SK-N-SH treated with all-trans-retinoic acid at 6 μM for 48 hours (cell line): ENCODE data around the gene SGMS2.
"Not testable (repeated sequence)": the region's sequence is repeated elsewhere in the genome, so short reads cannot be mapped to it uniquely, and the experiment has no call there.

Source experiments
- ATAC-seq: fragments of 200-7000 bp; cut with Tn5 transposase; 3 replicates; pipeline ENCODE4 v1.9.1; 2020; ENCODE audit warnings: mild to moderate bottlenecking, moderate library complexity
- ARNTL ChIP-seq: fragments of 450-650 bp; formaldehyde crosslinking; IDR thresholded peaks from 2 replicates; pipeline ENCODE4 v1.5.0; 2020; ENCODE audit warnings: low read depth, mild to moderate bottlenecking, moderate library complexity, borderline replicate concordance
- BACH2 ChIP-seq: fragments of 250-450 bp; sonication (Bioruptor Pico); IDR thresholded peaks from 2 replicates; pipeline ENCODE4 v1.9.0; 2021; ENCODE audit warnings: mild to moderate bottlenecking, borderline replicate concordance
- CSDC2 ChIP-seq: fragments of 250-450 bp; sonication (Bioruptor Pico); IDR thresholded peaks from 2 replicates; pipeline ENCODE4 v1.5.0; 2020; ENCODE audit warnings: mild to moderate bottlenecking, moderate library complexity
- ESRRG ChIP-seq: fragments of 250-450 bp; sonication (Bioruptor Pico); IDR thresholded peaks from 2 replicates; pipeline ENCODE4 v1.6.1; 2021; ENCODE audit warnings: mild to moderate bottlenecking
- GLIS3 ChIP-seq: fragments of 250-450 bp; sonication (Bioruptor Pico); IDR thresholded peaks from 2 replicates; pipeline ENCODE4 v1.5.0; 2020; ENCODE audit warnings: mild to moderate bottlenecking, moderate library complexity
- OSR1 ChIP-seq: fragments of 250-450 bp; sonication (Bioruptor Pico); IDR thresholded peaks from 2 replicates; pipeline ENCODE4 v1.8.0; 2022; ENCODE audit warnings: moderate library complexity, mild to moderate bottlenecking, inconsistent platforms
- PPARA ChIP-seq: fragments of 250-450 bp; sonication (Bioruptor Pico); IDR thresholded peaks from 2 replicates; pipeline ENCODE4 v1.5.0; 2020; ENCODE audit warnings: mild to moderate bottlenecking, borderline replicate concordance
- RARB ChIP-seq: fragments of 250-450 bp; sonication (Bioruptor Pico); IDR thresholded peaks from 2 replicates; pipeline ENCODE4 v1.8.0; 2021; ENCODE audit warnings: mild to moderate bottlenecking, moderate library complexity
- SNAI2 ChIP-seq: fragments of 250-450 bp; sonication (Bioruptor Pico); IDR thresholded peaks from 2 replicates; pipeline ENCODE4 v1.5.0; 2020; ENCODE audit warnings: mild to moderate bottlenecking, moderate library complexity
- TCF4 ChIP-seq: fragments of 250-450 bp; sonication (Bioruptor Pico); IDR thresholded peaks from 2 replicates; pipeline ENCODE4 v1.8.0; 2021; ENCODE audit warnings: mild to moderate bottlenecking, moderate library complexity, borderline replicate concordance
- TOX ChIP-seq: fragments of 250-450 bp; sonication (Bioruptor Pico); IDR thresholded peaks from 2 replicates; pipeline ENCODE4 v1.8.0; 2021; ENCODE audit warnings: mild to moderate bottlenecking, moderate library complexity, borderline replicate concordance
- ZC3H10 ChIP-seq: fragments of 250-450 bp; sonication (Bioruptor Pico); IDR thresholded peaks from 2 replicates; pipeline ENCODE4 v1.5.1; 2021; ENCODE audit warnings: mild to moderate bottlenecking, moderate library complexity
- ZFP3 ChIP-seq: fragments of 250-450 bp; sonication (Bioruptor Pico); IDR thresholded peaks from 2 replicates; pipeline ENCODE4 v1.5.0; 2020; ENCODE audit warnings: mild to moderate bottlenecking, moderate library complexity
- ZFP30 ChIP-seq: fragments of 450-650 bp; formaldehyde crosslinking; IDR thresholded peaks from 2 replicates; pipeline ENCODE4 v1.5.0; 2022; ENCODE audit warnings: mild to moderate bottlenecking, moderate library complexity
- ZNF565 ChIP-seq: fragments of 450-650 bp; formaldehyde crosslinking; conservative IDR thresholded peaks from 2 replicates; pipeline ENCODE4 v1.5.0; 2020; ENCODE audit warnings: low read depth, mild to moderate bottlenecking, moderate library complexity
- ZNF70 ChIP-seq: fragments of 450-650 bp; formaldehyde crosslinking; IDR thresholded peaks from 2 replicates; pipeline ENCODE4 v1.5.0; 2020; ENCODE audit warnings: mild to moderate bottlenecking, moderate library complexity
- ZNF8 ChIP-seq: fragments of 450-650 bp; formaldehyde crosslinking; IDR thresholded peaks from 2 replicates; pipeline ENCODE4 v1.5.0; 2020; ENCODE audit warnings: mild to moderate bottlenecking, moderate library complexity
- TF ChIP-seq, protein P1 (sequence below): fragments of 250-450 bp; sonication (Bioruptor Pico); IDR thresholded peaks from 2 replicates; pipeline ENCODE4 v1.5.1; 2020; ENCODE audit warnings: low read depth, mild to moderate bottlenecking, moderate library complexity
- TF ChIP-seq, protein P2 (sequence below): fragments of 250-450 bp; sonication (Bioruptor Pico); IDR thresholded peaks from 2 replicates; pipeline ENCODE4 v1.8.0; 2021; ENCODE audit warnings: low read depth, mild to moderate bottlenecking, moderate library complexity, borderline replicate concordance
- TF ChIP-seq, protein P3 (sequence below): fragments of 250-450 bp; sonication (Bioruptor Pico); IDR thresholded peaks from 2 replicates; pipeline ENCODE4 v1.5.0; 2020; ENCODE audit warnings: mild to moderate bottlenecking, moderate library complexity

The SGMS2 gene

DNA sequence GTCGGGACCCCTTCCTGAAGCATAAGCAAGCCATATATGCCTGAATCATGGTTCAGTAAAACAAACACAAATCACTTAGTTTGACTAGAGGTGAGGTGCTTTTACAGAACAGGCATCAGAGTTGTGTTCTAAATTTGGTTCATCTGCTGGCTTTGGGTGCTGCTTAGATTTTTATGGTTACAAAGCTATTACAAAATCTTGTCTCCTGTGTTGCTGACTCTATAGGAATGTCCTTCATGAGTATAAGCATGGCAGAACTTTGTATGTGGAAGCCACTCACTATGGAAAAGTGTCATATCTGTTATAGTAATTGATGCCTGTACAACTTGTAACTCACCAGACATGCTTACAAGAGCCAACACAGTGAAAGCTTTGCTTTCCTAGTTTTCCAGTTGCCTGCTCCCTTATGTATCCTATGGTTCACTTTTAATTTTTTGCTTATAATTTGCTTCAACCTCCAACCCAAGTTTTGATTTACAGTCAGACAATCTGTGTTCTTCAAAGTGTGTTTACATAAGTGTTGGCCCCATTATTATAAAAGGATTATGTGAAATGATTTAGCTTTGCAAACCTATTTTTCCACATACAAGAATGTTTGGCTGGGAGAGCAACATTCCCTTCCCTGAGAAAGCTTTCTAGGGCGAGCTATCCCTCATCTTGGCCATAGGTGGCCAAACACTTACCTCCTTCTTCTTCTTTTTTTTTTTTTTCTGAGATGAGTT lies 76.6 kb downstream of the SGMS2 start:
- ATAC-seq, result no peak
- no peak for TF ChIP-seq ZNF565 (CRISPR knock-in tag)
- no peak for TF ChIP-seq TCF4 (CRISPR knock-in tag)
- TF ChIP-seq, protein P1, sequence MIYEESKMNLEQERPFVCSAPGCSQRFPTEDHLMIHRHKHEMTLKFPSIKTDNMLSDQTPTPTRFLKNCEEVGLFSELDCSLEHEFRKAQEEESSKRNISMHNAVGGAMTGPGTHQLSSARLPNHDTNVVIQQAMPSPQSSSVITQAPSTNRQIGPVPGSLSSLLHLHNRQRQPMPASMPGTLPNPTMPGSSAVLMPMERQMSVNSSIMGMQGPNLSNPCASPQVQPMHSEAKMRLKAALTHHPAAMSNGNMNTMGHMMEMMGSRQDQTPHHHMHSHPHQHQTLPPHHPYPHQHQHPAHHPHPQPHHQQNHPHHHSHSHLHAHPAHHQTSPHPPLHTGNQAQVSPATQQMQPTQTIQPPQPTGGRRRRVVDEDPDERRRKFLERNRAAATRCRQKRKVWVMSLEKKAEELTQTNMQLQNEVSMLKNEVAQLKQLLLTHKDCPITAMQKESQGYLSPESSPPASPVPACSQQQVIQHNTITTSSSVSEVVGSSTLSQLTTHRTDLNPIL, result no peak
- TF ChIP-seq, protein P2, sequence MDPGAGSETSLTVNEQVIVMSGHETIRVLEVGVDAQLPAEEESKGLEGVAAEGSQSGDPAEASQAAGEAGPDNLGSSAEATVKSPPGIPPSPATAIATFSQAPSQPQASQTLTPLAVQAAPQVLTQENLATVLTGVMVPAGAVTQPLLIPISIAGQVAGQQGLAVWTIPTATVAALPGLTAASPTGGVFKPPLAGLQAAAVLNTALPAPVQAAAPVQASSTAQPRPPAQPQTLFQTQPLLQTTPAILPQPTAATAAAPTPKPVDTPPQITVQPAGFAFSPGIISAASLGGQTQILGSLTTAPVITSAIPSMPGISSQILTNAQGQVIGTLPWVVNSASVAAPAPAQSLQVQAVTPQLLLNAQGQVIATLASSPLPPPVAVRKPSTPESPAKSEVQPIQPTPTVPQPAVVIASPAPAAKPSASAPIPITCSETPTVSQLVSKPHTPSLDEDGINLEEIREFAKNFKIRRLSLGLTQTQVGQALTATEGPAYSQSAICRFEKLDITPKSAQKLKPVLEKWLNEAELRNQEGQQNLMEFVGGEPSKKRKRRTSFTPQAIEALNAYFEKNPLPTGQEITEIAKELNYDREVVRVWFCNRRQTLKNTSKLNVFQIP (CRISPR knock-in tag), result no peak
- TF ChIP-seq ARNTL, result no peak
- no peak for TF ChIP-seq PPARA (CRISPR knock-in tag)
- TF ChIP-seq ZC3H10 (CRISPR knock-in tag), result no peak
- TF ChIP-seq TOX (CRISPR knock-in tag), result no peak
- no peak for TF ChIP-seq CSDC2
- TF ChIP-seq ZNF8 (CRISPR knock-in tag), result no peak
- no peak for TF ChIP-seq OSR1 (CRISPR knock-in tag)

DNA sequence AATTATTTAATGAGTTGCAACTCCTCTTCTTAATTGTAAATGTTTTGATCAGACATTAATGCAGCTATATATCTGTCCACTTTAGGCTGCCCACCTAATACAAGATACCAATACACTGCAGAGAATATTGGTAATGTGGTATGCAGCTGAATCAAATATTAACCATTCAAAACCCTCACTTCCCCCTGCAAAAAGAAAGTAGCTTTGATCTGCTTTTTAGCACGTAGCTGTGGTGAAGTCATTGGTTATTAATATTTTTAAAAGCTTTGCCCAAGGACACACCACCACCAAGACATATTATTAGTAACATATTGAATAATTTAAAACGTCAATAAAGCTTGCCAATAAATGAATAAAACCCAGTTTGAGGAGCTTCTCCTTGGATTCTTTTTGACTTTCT lies 78.0 kb downstream of the SGMS2 start:
- ATAC-seq, result no peak
- TF ChIP-seq ZNF8 (CRISPR knock-in tag), result no peak
- TF ChIP-seq BACH2 (CRISPR knock-in tag), result no peak
- TF ChIP-seq ZFP3 (CRISPR knock-in tag), result no peak
- no peak for TF ChIP-seq SNAI2
- no peak for TF ChIP-seq PPARA (CRISPR knock-in tag)
- no peak for TF ChIP-seq ZC3H10 (CRISPR knock-in tag)
- no peak for TF ChIP-seq ZFP30
- TF ChIP-seq, protein P3, sequence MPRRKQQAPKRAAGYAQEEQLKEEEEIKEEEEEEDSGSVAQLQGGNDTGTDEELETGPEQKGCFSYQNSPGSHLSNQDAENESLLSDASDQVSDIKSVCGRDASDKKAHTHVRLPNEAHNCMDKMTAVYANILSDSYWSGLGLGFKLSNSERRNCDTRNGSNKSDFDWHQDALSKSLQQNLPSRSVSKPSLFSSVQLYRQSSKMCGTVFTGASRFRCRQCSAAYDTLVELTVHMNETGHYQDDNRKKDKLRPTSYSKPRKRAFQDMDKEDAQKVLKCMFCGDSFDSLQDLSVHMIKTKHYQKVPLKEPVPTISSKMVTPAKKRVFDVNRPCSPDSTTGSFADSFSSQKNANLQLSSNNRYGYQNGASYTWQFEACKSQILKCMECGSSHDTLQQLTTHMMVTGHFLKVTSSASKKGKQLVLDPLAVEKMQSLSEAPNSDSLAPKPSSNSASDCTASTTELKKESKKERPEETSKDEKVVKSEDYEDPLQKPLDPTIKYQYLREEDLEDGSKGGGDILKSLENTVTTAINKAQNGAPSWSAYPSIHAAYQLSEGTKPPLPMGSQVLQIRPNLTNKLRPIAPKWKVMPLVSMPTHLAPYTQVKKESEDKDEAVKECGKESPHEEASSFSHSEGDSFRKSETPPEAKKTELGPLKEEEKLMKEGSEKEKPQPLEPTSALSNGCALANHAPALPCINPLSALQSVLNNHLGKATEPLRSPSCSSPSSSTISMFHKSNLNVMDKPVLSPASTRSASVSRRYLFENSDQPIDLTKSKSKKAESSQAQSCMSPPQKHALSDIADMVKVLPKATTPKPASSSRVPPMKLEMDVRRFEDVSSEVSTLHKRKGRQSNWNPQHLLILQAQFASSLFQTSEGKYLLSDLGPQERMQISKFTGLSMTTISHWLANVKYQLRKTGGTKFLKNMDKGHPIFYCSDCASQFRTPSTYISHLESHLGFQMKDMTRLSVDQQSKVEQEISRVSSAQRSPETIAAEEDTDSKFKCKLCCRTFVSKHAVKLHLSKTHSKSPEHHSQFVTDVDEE (CRISPR knock-in tag), result no peak
- no peak for TF ChIP-seq RARB
- TF ChIP-seq OSR1 (CRISPR knock-in tag), result no peak
- TF ChIP-seq ESRRG, result no peak
- no peak for TF ChIP-seq TCF4 (CRISPR knock-in tag)
- TF ChIP-seq, protein P2 (CRISPR knock-in tag), result no peak
- TF ChIP-seq ZNF70, result no peak

DNA sequence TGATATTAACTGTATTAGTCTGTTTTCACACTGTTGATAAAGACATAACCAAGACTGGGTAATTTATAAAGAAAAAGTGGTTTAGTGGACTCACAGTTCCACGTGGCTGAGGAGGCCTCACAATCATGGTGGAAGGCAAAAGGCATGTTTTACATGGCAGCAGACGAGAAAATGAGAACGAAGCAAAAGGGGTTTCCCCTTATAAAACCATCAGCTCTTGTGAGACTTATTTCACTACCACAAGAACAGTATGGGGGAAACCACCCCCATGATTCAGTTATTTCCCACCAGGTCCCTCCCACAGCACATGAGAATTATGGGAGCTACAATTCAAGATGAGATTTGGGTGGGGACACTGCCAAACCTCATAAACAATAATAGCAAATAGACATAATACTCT lies 80.3 kb downstream of the SGMS2 start:
- not testable (repeated sequence) for ATAC-seq

DNA sequence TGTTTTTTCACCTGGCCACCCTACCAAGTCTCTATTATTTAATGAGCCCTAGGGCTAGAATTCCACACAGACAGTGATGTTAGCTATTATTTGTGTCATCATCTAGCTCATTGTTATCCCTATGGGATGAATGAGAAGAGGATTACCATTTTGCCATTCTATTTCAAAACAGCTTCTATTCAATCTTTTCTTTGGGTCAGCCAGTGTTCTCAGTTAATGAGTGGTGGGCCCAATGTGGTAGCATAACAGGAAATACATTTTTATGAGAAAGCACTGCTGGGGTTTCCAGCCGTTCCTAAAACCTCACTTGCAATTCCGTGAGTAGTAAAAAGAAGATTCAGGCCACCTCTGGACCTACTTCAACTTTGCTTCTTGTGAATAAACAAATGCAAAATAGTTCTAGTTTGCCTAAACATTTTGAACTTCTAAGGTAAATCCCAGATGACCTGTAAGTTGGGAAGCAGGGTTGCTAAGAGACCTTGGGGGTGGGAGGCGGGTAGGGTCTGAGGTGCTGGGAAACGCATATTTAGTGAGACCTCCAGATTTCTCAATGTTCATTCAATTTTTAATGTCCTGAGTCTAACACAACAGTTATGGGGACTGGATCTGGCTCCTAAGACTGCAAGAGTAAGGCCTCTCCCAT lies 81.8 kb downstream of the SGMS2 start:
- TF ChIP-seq, protein P1, result no peak
- TF ChIP-seq GLIS3 (no peak), OSR1 (CRISPR knock-in tag) (no peak), TOX (CRISPR knock-in tag) (no peak), BACH2 (CRISPR knock-in tag) (no peak), ZNF8 (CRISPR knock-in tag) (no peak), ZNF70 (no peak), ZFP30 (no peak), SNAI2 (no peak), RARB (no peak), ZFP3 (CRISPR knock-in tag) (no peak)
- TF ChIP-seq, protein P3 (CRISPR knock-in tag), result no peak
- ATAC-seq, result no peak
